HEK293 (cell line): ENCODE data around the gene DNAJB8.

Experiments
- GFI1B ChIP-seq: fragments of 450-650 bp; formaldehyde crosslinking; IDR thresholded peaks from 2 replicates; pipeline ENCODE4 v1.5.1; 2016; ENCODE audit warnings: missing biosample characterization, missing genetic modification characterization
- ZBTB48 ChIP-seq: fragments of 450-650 bp; formaldehyde crosslinking; IDR thresholded peaks from 2 replicates; pipeline ENCODE4 v1.5.1; 2016; ENCODE audit warnings: missing biosample characterization, missing genetic modification characterization
- ZNF274 ChIP-seq, 2 experiments: fragments of 200-500 bp in 1 of 2; fragments of 450-650 bp in 1 of 2; sonication (Bioruptor generic) in 1 of 2; formaldehyde crosslinking in 1 of 2; IDR thresholded peaks; 2 replicates each; pipeline versions ENCODE4 v1.5.1 to v1.6.1; 2014 to 2016; ENCODE audit warnings: borderline replicate concordance in 1 of 2, inconsistent platforms in 1 of 2, low read length in 1 of 2, missing biosample characterization in 1 of 2, missing genetic modification characterization in 1 of 2
- ZNF48 ChIP-seq: fragments of 450-650 bp; formaldehyde crosslinking; IDR thresholded peaks from 2 replicates; pipeline ENCODE4 v1.5.1; 2016; ENCODE audit warnings: missing biosample characterization, missing genetic modification characterization
- ZNF664 ChIP-seq: fragments of 450-650 bp; formaldehyde crosslinking; IDR thresholded peaks from 2 replicates; pipeline ENCODE4 v1.5.1; 2016; ENCODE audit warnings: missing biosample characterization, missing genetic modification characterization
- ZNF792 ChIP-seq: fragments of 450-650 bp; formaldehyde crosslinking; IDR thresholded peaks from 2 replicates; pipeline ENCODE4 v1.5.1; 2016; ENCODE audit warnings: missing biosample characterization, missing genetic modification characterization
- TF ChIP-seq, protein P1 (sequence below): fragments of 450-650 bp; formaldehyde crosslinking; IDR thresholded peaks from 2 replicates; pipeline ENCODE4 v1.5.1; 2016; ENCODE audit warnings: missing biosample characterization, missing genetic modification characterization
- TF ChIP-seq, protein P2 (sequence below): fragments of 450-650 bp; formaldehyde crosslinking; IDR thresholded peaks from 2 replicates; pipeline ENCODE4 v1.5.1; 2017; ENCODE audit warnings: missing biosample characterization, missing genetic modification characterization
- TF ChIP-seq, protein P3 (sequence below): fragments of 450-650 bp; formaldehyde crosslinking; IDR thresholded peaks from 2 replicates; pipeline ENCODE4 v1.5.1; 2016; ENCODE audit warnings: missing biosample characterization, missing genetic modification characterization, borderline replicate concordance

DNA sequence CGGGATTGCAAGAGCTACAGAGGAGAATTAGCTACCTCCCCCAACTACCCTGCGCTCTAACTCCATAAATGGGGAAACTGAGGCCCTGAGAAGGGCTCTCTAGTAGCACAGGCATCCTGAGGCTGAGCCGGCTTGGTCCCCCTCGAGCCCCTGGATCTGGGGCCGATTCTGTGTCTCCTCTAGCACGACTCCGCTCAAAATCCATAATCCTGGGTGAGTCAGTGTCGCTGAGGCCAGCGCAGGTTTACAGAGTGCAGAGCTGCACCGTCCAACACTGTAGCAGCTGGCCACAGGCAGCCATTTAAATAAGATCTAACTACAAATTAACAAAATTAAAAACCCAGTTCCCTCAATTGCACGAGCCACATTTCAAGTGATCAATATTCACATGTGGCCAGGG lies 15.5 kb upstream of the DNAJB8 start:
- TF ChIP-seq ZNF792 (tag by site-specific recombination) (no peak), ZBTB48 (tag by site-specific recombination) (no peak), ZNF48 (tag by site-specific recombination) (no peak), ZNF664 (0 out of 2 replicates have a peak, but pooled peaks have one; percentile 18), GFI1B (tag by site-specific recombination) (no peak), ZNF274 (IDR thresholded peaks at IDR 0.05; ENCODE audit: low read length) (no peak), ZNF274 (tag by site-specific recombination; IDR thresholded peaks at IDR 0.05; ENCODE audit: borderline replicate concordance) (no peak)
- TF ChIP-seq, protein P1, sequence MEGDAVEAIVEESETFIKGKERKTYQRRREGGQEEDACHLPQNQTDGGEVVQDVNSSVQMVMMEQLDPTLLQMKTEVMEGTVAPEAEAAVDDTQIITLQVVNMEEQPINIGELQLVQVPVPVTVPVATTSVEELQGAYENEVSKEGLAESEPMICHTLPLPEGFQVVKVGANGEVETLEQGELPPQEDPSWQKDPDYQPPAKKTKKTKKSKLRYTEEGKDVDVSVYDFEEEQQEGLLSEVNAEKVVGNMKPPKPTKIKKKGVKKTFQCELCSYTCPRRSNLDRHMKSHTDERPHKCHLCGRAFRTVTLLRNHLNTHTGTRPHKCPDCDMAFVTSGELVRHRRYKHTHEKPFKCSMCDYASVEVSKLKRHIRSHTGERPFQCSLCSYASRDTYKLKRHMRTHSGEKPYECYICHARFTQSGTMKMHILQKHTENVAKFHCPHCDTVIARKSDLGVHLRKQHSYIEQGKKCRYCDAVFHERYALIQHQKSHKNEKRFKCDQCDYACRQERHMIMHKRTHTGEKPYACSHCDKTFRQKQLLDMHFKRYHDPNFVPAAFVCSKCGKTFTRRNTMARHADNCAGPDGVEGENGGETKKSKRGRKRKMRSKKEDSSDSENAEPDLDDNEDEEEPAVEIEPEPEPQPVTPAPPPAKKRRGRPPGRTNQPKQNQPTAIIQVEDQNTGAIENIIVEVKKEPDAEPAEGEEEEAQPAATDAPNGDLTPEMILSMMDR = no peak
- TF ChIP-seq, protein P2, sequence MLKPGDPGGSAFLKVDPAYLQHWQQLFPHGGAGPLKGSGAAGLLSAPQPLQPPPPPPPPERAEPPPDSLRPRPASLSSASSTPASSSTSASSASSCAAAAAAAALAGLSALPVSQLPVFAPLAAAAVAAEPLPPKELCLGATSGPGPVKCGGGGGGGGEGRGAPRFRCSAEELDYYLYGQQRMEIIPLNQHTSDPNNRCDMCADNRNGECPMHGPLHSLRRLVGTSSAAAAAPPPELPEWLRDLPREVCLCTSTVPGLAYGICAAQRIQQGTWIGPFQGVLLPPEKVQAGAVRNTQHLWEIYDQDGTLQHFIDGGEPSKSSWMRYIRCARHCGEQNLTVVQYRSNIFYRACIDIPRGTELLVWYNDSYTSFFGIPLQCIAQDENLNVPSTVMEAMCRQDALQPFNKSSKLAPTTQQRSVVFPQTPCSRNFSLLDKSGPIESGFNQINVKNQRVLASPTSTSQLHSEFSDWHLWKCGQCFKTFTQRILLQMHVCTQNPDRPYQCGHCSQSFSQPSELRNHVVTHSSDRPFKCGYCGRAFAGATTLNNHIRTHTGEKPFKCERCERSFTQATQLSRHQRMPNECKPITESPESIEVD = no peak
- TF ChIP-seq, protein P3, sequence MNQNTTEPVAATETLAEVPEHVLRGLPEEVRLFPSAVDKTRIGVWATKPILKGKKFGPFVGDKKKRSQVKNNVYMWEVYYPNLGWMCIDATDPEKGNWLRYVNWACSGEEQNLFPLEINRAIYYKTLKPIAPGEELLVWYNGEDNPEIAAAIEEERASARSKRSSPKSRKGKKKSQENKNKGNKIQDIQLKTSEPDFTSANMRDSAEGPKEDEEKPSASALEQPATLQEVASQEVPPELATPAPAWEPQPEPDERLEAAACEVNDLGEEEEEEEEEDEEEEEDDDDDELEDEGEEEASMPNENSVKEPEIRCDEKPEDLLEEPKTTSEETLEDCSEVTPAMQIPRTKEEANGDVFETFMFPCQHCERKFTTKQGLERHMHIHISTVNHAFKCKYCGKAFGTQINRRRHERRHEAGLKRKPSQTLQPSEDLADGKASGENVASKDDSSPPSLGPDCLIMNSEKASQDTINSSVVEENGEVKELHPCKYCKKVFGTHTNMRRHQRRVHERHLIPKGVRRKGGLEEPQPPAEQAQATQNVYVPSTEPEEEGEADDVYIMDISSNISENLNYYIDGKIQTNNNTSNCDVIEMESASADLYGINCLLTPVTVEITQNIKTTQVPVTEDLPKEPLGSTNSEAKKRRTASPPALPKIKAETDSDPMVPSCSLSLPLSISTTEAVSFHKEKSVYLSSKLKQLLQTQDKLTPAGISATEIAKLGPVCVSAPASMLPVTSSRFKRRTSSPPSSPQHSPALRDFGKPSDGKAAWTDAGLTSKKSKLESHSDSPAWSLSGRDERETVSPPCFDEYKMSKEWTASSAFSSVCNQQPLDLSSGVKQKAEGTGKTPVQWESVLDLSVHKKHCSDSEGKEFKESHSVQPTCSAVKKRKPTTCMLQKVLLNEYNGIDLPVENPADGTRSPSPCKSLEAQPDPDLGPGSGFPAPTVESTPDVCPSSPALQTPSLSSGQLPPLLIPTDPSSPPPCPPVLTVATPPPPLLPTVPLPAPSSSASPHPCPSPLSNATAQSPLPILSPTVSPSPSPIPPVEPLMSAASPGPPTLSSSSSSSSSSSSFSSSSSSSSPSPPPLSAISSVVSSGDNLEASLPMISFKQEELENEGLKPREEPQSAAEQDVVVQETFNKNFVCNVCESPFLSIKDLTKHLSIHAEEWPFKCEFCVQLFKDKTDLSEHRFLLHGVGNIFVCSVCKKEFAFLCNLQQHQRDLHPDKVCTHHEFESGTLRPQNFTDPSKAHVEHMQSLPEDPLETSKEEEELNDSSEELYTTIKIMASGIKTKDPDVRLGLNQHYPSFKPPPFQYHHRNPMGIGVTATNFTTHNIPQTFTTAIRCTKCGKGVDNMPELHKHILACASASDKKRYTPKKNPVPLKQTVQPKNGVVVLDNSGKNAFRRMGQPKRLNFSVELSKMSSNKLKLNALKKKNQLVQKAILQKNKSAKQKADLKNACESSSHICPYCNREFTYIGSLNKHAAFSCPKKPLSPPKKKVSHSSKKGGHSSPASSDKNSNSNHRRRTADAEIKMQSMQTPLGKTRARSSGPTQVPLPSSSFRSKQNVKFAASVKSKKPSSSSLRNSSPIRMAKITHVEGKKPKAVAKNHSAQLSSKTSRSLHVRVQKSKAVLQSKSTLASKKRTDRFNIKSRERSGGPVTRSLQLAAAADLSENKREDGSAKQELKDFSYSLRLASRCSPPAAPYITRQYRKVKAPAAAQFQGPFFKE (tag by site-specific recombination) = no peak
